ENCODE measurements around the gene C9orf72.

The C9orf72 gene

DNA sequence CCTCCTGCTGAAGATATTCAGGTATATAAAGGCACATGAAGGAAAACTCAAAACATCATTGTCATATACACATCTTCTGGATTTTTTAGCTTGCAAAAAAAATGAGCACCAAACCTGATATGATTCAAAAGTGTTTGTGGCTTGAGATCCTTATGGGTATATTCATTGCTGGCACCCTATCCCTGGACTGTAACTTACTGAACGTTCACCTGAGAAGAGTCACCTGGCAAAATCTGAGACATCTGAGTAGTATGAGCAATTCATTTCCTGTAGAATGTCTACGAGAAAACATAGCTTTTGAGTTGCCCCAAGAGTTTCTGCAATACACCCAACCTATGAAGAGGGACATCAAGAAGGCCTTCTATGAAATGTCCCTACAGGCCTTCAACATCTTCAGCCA is 49.0 kb downstream of the C9orf72 start, which contains the start of gene IFNK:
IFNK (plus strand) TSS at position 55 of the 400 bp plus-strand sequence; CDS start at position 102, 47 bp downstream.
- TF ChIP-seq, protein P1, sequence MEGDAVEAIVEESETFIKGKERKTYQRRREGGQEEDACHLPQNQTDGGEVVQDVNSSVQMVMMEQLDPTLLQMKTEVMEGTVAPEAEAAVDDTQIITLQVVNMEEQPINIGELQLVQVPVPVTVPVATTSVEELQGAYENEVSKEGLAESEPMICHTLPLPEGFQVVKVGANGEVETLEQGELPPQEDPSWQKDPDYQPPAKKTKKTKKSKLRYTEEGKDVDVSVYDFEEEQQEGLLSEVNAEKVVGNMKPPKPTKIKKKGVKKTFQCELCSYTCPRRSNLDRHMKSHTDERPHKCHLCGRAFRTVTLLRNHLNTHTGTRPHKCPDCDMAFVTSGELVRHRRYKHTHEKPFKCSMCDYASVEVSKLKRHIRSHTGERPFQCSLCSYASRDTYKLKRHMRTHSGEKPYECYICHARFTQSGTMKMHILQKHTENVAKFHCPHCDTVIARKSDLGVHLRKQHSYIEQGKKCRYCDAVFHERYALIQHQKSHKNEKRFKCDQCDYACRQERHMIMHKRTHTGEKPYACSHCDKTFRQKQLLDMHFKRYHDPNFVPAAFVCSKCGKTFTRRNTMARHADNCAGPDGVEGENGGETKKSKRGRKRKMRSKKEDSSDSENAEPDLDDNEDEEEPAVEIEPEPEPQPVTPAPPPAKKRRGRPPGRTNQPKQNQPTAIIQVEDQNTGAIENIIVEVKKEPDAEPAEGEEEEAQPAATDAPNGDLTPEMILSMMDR (IDR thresholded peaks at IDR 0.05; ENCODE audit: insufficient read depth, low read length, missing control alignments): no peak
- ChIA-PET POLR2A (no interaction called here), CTCF (interaction anchor here (1.1 to 2.7 kb wide), 2 partner anchors 24 to 191 kb away, joined by 5 to 10 read pairs; no protein-coding TSS in a partner anchor)
- no peak for DNase-seq (ENCODE audit: low read depth, low spot score)
- no peak within 1 kb of the TSS for H3K4me3 ChIP-seq (ENCODE audit: low read depth, low read length)

DNA sequence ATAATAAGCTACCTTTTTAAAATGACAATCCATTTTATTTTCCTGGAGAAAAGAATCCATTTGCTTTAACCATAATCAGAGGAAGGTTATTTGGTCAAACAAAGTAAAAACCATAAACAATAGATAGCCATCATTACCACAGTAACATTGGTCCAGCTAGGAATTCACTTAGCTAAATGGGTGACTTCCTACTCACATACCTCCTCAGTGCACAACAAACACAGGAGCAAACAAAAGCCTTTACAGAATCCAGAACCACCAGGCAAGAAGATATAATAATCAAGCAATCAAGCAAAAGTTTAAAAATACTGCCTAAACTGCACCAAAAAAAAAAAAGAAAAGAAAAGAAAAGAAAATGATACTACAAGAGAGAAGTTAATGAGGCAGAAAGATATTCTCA is 50.1 kb downstream of the C9orf72 start:
- POLR2A ChIA-PET: no interaction called here
- CTCF ChIA-PET: interaction anchor here (1.2 kb wide), 1 partner anchor 25 kb away, joined by 3 read pairs; no protein-coding TSS in a partner anchor
- no peak overlapping the region for H3K4me3 ChIP-seq (ENCODE audit: low read depth, low read length)
- TF ChIP-seq, protein P1 (IDR thresholded peaks at IDR 0.05; ENCODE audit: insufficient read depth, low read length, missing control alignments): no peak
- no peak for DNase-seq (ENCODE audit: low read depth, low spot score)

DNA sequence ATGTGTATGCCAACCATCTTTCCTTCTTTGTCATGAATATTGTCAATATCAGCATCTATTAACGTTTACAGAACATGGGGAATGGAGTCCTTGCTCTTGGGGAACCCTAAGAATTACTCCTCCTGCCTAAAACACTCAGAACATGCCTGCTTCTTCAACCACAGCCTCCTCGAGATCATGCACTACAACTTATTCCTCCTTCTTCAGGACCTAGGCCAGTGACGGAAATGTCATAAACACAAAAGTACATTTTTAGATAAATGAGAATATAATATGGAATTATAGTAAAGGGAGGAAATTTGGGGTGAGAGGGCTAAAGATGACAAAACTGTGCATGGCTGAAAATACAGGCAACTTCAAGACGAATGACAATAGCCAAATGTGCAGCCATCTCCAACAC is 52.3 kb downstream of the C9orf72 start:
- TF ChIP-seq, protein P1 (IDR thresholded peaks at IDR 0.05; ENCODE audit: insufficient read depth, low read length, missing control alignments): no peak
- no peak overlapping the region for H3K4me3 ChIP-seq (ENCODE audit: low read depth, low read length)
- no peak for DNase-seq (ENCODE audit: low read depth, low spot score)
- POLR2A ChIA-PET: no interaction called here
- CTCF ChIA-PET: interaction anchor here (2.3 kb wide), 1 partner anchor 9 kb away, joined by 7 read pairs; the partner anchor contains the start of gene MOB3B

DNA sequence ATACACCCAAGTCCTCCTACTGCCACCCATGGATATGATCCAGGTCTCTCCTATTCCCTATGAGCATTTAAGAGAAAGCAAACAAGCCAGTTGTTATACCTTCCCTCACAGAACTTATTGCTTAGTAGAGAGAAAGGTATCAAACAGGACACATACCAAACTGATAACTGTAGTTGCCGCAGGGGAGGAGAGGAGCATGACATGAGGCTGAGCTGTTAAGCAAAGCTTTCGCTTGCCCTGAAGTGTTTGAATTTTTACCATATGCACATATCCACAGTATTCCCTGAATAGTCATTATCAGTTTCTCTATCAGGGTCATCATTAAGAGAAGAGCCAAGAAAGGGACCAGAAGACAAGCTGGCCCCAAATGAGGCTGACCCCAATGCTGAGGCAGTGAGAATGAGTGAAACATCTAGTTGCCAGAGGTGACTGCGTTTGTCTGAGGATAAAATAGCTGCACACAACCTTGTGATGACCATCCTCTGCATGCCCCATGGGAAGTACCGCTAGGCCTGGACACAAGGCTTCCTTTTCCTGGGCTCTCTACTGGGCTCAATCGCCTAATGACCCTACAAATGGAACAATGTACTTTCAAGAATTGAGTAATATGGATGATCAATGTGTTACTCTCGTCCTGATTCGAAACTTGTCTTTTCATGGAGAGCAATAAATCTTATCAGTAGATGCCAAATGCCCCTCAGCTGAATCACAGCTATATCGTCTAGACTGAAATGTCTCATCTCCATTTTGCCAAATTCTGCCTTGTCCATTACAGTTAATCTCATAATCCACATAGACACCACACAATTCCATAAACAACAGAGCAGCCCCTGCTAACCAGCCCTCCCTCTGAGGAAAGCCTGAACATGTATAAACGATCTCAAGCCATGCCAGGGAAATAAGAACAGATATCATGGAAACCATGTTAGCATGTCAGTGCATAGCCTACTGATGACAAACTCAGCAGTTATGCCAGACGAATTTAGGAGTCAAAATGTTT is 53.5 kb downstream of the C9orf72 start:
- H3K4me3 ChIP-seq (ENCODE audit: low read depth, low read length): no peak overlapping the region
- TF ChIP-seq, protein P1 (IDR thresholded peaks at IDR 0.05; ENCODE audit: insufficient read depth, low read length, missing control alignments): no peak
- DNase-seq (ENCODE audit: low read depth, low spot score): no peak
- CTCF ChIA-PET: interaction anchor here (2.3 kb wide), 1 partner anchor 10 kb away, joined by 7 read pairs; the partner anchor contains the start of gene MOB3B
- POLR2A ChIA-PET: no interaction called here

DNA sequence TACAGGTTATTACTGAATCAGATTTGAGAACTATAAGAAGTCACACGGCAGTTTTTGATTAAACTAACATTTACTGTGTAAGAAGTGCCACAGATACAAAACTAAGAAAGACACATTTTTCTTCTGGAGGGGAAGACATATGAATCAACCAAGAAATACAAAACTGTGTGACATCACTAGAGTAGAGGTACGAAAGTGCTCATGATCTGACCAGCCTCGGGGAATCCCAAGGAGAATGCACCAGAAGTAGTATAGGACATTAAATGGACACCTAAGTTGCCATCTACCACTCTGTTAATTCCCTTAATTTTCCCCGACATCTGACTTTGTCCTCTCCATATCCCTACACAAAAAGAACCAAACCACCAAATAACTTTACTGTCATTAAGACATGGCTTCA is 54.5 kb downstream of the C9orf72 start:
- POLR2A ChIA-PET: no interaction called here
- DNase-seq (ENCODE audit: low read depth, low spot score): no peak
- no peak overlapping the region for H3K4me3 ChIP-seq (ENCODE audit: low read depth, low read length)
- TF ChIP-seq, protein P1 (IDR thresholded peaks at IDR 0.05; ENCODE audit: insufficient read depth, low read length, missing control alignments): no peak
- CTCF ChIA-PET: interaction anchor here (2.3 kb wide), 1 partner anchor 11 kb away, joined by 7 read pairs; the partner anchor contains the start of gene MOB3B

DNA sequence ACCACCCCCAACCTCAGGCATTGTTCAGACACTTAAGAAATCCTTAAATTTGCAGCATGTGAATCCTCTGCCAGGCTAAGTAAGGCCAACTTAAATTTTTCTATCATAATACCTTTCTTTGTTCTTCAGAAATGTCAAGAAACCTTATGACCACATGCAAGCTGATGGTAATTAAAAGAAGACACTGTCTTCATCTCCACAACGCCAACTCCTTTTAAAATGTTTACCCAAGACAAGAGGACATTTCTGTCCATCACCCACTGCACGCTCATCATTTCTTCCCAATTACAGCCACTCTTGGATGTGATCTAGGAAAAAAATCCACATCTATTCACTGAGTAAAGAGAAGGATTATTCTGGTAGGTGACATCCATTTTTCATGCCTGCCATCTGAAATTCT is 55.3 kb downstream of the C9orf72 start:
- no peak overlapping the region for H3K4me3 ChIP-seq (ENCODE audit: low read depth, low read length)
- TF ChIP-seq, protein P1 (IDR thresholded peaks at IDR 0.05; ENCODE audit: insufficient read depth, low read length, missing control alignments): no peak
- POLR2A ChIA-PET: no interaction called here
- CTCF ChIA-PET: interaction anchor here (2.2 kb wide), 1 partner anchor 12 kb away, joined by 6 read pairs; the partner anchor contains the start of gene MOB3B
- DNase-seq (ENCODE audit: low read depth, low spot score): no peak
